ENCODE measurements around the gene PRDM2.

PRDM2 gene

DNA sequence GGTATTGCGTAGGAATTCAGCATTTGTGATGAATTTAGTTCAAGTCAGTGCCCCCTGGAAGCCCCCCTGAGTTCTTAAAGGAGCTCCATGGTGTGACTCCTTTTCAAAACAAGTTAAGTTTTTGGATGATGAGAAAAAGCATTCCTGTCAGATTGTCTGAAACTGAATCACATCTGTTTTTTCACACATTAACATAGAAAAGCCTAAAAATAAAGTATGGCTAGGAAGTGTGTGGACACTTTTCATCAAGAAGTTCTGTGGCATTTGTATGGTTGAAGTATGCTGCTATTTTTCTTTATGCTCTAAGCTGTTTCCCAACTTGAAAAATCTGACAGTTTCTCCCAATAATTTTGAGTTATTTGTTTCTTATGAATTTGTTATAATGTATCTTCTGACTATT, 33.7 kb downstream of the PRDM2 start:
- DNase-seq = no peak

DNA sequence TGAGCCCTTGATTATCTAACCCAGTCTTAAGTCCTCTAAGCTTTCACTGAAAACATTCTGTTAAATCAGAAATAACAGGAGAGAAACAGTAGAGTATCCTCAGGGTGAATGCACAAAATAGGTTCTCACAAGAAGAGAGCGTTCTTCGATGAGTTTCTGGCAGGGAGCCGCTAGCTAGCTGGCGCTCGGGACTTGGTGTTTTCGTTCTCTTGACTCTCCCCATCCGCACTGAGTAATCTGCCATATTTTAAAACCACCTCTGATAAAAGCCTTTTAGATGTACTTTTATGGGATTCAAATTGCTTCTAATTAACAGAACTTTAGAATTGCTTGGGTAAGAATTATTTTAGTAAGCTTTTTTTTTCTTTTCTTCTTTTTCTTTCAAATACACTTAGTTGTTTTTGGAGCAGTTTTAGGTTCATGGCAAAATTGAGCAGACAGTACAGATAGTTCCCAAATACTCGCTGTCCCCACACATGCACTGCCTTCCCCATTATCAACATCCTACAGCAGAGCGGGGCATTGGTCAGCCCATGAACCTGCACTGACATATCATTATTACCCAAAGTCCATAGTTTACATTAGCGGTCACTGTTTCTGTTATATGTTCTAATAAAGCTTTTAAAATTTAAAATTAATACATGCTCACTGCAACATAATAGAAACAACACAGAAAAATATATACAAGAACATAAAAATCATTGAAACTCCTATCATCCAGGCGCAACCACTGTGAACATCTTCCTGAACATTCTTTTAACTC, 35.4 kb downstream of the PRDM2 start:
- no peak for DNase-seq

DNA sequence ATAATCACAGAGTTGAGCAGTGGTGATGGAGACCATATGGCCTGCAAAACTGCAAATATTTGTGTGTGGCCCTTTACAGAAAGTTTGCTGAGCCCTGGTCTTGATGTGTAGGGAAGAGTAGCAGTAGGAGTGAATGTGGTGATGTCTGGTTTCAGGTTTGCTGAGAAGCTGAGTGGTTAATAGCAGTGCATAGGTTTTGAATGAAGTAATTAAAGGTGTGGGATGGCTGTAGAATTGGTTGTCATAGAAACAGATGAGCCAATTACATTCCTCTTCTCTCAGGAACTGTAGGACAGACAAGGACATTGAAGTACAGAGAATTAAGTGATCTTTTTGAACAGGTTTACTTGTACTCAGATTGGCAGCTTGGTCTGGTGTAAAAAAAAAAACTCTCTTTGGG, 37.4 kb downstream of the PRDM2 start:
- no peak for DNase-seq

DNA sequence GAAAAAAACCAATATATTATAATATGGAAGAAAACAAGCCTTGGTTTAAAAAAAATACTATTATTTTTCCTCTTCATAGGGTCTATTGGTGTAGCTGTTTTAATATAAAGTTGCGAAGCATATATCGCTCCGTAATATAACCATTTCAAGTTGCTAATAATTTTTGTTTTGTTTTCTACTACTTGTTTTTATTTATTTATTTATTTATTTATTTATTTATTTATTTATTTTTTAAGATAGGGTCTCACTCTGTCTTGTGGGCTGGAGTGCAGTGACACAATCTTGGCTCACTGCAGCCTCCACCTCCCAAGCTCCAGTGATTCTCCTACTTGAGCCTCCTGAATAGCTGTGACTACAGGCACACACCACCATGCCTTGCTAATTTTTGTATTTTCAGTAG, 46.4 kb downstream of the PRDM2 start:
- no peak for DNase-seq

DNA sequence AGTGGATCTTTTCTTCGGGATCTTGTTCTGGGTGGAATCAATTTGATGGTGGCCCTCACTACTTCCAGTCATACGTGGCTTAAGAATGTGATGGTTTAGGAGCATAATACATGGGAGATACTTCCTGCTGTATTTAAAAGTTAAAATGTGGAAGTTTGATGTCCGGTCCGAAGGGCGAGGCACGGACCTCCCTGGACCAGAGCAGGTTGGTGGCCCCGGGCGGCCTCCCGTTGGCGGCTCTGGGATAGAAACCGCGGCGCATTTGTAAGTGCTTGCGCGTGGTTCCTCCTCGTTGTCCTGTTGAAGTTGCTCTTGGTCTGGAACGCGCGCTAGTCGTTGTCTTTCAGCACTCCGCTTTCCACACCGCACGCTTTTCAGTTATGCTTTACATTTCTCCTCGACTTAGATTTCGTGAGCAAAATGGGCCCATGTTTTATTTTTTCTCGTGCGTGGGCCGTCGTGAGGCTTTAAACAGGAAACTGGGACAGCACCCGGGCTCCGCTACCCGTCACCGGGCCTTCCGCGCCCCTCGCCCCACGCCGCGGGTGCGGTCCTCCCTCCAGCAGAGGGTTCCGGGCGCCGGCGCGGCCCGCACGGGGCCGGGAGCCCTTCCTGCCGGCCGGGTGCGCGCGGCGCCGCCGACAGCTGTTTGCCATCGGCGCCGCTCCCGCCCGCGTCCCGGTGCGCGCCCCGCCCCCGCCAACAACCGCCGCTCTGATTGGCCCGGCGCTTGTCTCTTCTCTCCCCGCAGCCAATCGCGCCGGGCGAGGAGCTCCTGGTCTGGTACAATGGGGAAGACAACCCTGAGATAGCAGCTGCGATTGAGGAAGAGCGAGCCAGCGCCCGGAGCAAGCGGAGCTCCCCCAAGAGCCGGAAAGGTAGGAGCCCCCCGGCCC, 48.9 kb downstream of the PRDM2 start:
- DNase-seq = peak; percentile 97

DNA sequence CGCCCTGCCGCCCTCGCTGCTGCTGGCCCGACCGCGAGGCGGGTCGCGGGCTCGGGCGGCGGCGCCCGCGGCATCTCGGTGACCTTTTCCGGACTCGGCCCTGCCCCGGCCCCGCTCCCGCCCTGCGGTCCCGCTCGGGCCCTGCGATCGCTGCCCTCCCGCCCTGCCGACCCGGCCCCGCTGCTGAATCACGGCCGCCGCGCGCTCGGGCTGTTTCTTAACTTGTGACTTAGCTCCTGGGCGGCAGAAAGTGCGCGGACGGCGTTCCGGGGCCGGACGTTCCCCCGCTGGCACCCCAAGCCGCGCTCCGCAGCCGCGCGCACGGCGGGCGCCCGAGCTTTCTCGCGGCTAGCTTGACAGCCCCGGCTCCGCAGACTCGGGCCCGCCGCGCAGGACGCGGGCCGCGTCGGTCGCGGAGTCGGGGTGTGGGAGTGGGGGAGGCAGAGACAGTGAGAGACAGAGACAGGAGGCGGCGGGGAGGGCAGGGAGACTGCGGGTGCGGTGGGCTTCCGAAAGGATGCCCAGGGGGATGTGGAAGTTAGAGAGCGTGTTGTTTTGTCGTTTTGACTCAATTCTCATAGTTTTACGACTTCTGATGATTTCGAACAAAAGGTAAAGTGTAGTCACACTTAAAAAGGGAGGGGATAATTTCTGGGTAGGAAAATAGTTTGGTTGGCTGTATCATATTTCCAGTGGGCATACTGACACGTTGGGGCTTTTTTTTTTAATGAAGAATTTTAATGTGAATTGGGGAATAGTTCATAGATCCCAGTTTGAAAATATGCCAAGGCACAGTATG, 49.8 kb downstream of the PRDM2 start:
- peak in 1 of 2 donors; percentile 63 for DNase-seq

DNA sequence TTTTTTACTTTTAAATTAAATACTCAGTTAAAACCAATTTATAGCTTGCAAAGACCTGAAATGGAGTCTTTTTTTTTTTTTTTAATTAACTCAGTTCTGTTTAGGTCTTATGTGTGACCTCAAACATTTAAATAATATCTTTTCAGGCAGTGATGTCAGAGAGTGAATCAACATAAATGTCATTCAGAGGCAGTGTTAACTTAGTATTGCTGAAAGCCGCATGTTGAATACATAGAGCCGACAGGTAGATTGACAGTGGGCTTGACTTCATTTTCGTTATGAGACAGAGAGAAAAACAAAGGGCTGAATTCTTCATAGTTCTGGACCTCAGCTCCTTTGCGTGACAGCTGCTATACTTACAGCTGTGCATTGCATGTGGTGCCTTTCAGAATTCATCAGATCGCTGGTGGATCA, 51.5 kb downstream of the PRDM2 start:
- DNase-seq = no peak

DNA sequence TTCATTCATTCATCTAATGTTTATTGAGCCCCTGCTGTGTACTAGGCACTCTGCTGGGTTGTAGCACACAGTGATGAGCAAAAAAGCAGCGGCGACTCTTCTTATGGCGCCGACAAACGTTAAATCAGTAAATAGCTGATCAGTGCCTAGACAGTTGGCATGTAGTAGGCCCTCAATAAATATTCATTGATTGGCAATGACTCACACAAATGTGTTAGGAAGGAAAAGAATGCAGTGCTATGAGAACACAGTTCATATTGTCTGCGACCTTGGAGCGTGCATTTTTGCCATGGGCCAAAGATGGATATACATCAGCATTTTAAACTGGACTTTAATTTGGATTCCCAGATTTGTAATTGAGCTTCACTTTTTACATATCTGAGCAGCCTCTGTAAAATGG, 52.0 kb downstream of the PRDM2 start:
- DNase-seq = no peak

DNA sequence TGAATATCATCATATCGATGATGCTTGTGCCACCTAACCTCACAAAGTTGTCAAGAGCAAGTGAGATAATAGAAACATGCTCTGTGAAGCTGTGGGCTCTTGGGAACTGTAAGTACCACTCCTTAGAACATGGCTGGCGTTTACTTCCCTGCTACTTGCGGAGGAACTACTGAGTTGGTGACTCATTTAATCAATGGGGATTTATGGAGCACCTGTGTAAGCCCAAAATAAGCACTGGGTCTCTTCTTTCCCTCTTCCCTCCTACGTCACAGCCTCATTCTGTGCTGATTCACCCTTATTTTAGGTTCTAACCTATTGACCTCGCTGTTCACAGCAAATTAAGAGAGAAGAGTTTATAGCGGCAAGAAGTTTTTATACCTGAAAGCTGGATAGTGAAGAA, 52.9 kb downstream of the PRDM2 start:
- DNase-seq = no peak

DNA sequence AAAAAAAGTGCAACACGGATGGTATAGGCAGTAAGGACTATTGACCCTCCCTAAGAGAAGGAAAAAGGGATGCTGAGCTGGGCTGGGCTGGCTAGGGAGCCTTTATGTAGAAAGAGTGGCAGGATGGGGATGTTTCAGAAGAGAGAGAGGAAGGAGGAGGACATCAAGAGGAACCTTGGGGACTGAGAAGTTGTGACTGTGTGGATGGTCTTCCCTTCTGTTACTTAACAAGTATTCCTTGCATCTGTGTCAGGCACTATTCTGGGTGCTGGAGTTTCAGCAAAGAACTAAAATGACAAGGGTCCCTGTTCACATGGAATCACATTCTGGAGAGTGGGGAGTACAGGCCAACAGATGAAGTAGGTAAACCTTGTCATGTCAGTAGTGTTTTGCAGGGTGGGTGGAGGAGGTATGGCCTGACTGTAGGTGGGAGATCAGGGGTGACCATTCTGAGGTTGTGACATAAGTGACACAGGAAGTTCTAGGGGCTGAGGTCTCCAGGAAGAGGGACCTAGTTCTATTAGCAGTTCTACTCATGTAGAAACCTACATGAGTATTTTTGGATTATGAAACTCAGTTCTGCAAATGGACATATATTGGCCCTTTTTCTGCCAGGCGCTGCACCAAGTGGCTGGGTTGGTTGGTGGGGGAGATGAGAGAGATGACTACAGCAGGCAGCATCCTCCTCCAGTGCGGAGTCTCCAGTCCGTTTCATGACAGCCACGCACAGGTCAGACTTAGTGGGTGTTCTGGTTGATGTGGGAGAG, 53.8 kb downstream of the PRDM2 start:
- DNase-seq = no peak

DNA sequence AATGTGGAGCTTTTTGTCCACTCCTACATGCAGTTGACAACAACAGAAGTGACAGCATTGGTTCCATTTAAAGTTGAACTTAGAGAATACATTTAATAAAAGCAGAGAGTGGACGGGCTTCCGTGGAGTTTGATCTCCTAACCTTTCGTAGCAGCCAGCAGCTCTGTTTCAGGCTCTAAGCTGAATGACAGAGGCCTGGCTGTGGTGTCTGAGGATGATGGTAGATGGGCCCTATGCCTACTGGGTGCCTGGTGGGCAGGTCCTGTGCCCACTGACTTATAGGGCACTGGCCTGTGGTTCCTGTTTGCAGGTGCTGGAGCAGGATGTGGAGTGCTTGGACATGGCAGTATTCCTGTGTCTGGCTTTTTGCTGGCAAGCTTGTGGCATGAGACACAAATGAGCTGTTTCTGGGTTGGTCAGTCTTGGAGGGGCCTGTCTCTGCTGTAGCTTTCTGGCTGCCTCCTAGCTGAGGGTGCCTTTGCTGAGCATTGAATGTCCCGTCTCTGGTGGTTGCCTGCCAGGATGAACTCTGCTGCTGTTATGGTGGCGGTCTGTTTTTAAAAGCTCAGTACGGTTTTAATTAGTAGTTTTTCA, 54.6 kb downstream of the PRDM2 start:
- no peak for DNase-seq

DNA sequence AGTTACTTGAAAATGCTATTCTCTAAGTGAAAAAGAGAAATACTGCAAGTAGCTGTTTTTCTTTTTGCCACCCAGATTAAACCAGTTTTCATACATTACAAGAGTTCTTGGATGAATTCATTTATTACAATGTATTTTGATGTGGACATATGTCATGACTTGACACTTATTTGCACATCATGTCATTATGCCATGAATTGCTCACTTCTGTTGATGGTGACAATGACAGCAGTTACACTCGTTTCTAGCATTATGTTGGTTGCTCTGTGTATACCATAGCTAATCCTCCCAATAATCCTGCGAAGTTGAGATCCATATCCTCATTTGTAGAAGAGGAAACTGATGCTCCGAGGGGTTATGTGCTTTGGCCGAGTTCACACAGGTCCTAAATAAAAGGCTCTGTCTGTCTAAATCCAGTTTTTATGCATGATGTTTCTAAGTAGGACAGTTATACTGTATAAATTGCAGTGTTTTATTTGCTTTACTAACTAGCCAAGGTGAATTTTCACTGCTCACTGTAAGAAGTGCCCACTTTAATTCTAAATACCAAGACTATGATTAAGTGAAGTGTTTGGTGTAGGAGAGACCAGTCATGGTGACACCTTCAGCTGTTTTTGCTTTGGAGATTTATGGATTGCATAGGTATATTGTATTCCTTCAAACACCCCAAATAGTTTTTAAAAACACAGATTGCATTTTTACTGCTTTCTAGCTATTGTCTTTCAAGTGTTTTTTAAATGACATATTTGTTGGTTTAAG, 56.7 kb downstream of the PRDM2 start:
- DNase-seq = no peak

DNA sequence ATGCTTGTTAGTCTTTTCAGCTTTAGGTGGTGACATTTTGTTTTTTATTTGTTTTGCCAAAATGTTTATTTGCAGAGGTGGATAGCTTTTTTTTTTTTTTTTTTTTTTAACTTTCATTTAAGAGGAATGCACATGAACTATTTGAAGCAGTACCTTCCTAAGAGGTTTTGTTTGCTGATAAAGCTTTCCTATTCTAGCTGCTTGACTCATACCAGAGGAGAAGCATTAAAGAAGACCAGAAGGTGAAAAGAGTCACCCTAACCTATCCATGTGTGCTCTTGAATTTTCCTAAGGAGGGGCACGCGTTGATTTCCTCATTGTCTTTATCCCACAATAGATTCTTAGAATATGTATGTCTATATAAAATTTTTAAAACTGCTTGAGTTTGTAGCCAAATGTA, 57.7 kb downstream of the PRDM2 start:
- no peak for DNase-seq

DNA sequence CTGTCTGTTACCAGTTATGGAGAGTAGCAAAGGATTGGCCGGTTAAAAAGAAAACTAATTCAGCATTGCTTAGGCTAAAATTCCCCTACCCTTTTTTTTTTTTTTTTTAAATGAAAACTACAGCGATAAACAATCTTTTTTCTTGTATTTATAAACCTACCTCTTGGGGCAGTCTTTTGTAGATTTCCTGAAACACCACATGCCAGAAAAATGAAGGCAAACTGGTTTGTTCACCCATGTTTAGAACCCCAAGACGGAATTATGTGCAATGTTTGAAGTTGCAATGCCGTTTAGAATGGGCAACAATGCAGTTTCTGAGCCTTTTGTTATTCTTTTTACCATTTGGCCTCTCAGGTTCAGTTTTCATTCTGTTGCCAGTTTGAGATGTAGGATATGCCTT, 59.1 kb downstream of the PRDM2 start:
- no peak for DNase-seq

DNA sequence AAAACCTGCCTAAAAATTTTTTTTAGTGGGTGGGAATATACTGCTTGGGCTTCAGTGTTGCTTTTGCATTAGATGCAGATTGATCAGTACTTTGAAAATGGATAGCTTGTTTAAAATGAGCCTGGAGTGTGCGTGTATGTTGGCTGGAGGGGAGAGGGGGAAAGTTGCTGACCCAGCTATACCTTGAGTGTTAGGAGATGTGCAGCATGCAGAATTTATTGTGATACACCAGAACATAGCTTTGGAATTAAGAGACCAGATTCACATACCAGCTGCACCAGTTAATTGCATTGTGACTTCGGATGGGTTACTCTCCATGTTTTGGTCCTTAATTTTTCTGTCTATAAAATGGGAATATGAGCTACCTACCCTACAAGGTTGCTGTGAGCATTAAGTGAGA, 60.4 kb downstream of the PRDM2 start:
- DNase-seq = no peak

DNA sequence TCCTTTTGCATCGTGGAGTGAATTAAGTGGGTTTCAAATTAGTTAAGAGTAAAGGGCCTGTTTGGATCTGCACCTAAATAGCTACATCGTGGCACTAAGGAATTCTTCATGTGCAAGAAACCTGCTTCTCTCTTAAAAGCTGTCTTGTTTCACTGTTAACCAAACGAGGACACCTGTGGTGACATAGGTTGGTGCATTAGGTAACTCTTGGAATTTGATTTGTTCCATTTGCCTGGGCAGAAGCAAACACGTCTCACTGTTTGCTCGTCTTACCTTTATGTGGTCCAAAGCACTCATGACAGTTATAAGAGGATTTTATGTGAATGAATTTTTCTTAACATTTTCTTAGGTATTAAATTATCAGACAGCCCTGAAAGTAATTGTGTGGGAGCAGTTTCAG, 60.9 kb downstream of the PRDM2 start:
- DNase-seq = no peak

DNA sequence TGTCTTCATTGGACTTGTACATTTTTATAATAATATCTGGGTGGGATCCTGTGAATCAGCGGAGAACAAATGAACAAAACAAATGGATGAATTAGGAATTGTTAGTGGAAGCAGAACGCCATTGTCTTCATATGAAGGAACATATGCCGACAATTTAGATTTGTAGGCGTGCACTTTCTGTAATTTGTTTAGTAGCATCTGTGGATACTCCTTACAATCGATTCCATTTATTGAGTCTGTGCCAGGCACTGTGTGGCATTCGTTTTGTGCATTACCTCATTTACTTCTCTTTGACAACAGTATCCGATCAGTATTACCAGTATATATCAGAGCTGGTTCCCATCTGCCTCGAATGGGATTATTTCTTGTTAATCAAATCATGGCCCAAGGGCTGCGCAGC, 61.9 kb downstream of the PRDM2 start:
- DNase-seq = no peak

DNA sequence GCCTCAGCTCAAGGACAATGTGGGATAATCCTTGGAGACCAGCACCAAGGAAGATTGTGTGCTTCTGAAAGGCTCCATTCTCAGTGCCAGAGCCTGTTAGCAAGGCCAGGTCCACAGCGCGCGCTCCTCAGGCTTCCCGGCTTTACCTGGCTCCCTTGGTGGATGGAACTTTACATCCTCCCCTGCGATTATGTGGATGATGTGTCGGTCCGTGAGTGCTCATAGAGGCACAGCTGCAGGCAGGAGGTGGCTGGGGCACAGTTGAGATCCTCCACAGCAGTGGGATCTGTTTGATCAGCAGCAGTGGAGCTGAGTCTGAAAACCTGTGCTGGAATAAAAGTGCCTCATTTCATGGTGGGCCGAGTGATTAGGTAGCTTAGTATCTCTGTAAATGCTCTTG, 62.7 kb downstream of the PRDM2 start:
- no peak for DNase-seq

DNA sequence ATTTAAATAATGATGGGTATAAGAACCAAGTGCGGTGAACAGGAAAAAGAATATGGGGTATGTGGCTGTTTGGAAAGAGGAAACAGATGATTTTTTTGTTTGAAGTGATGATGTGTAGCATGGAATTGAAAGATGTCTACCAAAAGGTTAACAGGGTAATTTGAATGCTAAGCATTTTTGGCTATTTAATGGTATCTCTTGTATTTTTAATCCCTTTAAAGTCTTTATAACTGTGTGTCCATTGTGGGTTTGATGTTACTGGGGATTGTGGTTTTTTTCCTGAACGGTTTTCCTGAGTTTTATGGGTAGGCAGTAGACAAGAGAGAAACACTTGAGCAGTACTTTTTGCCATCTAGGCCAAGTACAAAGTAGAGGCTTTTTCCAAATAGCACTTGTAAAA, 63.2 kb downstream of the PRDM2 start:
- DNase-seq = no peak

DNA sequence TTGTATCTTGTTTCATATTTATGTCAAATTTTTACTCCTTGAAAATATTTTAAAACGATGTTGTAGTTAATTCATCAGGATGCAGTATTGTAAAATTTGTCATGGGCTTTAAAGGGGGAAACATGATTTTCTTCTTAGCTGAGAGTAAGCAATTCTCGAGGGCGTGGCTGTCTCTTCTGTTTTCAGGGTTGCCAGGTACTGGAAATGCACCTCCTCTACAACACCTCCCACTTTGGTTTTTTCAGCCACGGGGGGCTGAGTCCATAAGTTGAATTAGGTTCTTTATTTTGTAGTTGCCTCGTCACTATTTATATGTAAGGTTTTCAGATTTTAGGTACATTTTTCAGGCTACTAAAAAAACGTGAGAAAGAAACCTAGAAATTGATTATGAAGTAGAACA, 64.0 kb downstream of the PRDM2 start:
- peak in 1 of 2 donors; percentile 27 for DNase-seq

DNA sequence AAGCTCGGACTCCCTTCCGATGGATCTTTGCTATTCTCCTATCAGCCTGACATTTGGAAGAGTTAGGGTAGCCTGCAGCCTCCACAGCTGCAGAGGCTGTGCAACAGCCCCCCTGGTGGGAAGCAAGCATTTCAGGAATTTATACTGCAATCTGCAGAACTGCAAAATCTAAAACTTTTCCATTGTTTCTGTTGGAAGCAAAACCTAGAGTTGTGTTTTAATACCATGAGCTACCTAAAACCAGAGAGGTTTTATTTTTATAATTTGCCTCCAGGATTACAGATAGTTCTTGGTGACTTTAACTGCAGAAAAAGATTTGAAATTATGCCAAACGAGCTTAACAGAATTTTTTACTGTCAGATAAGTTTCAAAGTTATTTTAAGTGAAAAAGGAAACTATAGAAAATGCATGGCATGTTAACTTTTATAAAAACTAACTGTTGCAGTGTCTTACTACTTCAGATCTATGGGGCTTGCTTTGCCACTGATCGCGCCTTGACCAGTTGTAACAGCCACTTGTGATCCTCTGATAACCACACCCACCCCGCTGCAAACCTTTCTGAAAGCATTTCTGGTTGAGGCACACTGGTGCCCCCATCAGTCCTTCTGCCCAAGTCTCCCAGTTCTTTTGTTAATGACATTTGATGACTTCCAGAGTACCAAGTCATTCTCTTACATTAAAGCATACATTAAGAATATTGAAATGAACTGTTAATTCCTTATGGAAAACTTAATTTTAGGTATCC, 64.8 kb downstream of the PRDM2 start:
- DNase-seq = peak; percentile 35 to 44
